HCT116 (cell line): Measurements from ENCODE around the gene TBXAS1. TPM values are rescaled to one million over a fixed set of nuclear protein-coding genes. Genes with fewer than 3 reads are reported as not detected.

Experiments
- ATAC-seq: fragments of 200-7000 bp; cut with Tn5 transposase; 2 replicates; pipeline ENCODE4 v1.9.1; 2020; ENCODE audit warnings: mild to moderate bottlenecking, moderate library complexity
- BruUV-seq: library from RNA; stranded (reverse); fragments of 400-500 nt; replicated peaks from 2 replicates; lab custom pipeline; 2021; lab: Mats Ljungman, UMichigan
- CTCF ChIA-PET: fragments of 300-600 bp; sonication (Branson Sonifier 250); formaldehyde crosslinking; loops from one replicate; lab custom pipeline; 2021; ENCODE audit warnings: antibody characterized with exemption; lab: Charles Lee
- POLR2A ChIA-PET: fragments of 300-600, 350-600 bp; sonication (Branson Sonifier 250); formaldehyde crosslinking; loops from one replicate; lab custom pipeline; 2021; ENCODE audit warnings: antibody characterized with exemption; lab: Charles Lee
- RAD21 ChIA-PET, 2 experiments: fragments of 300-600 bp; sonication (Branson Sonifier 250); formaldehyde crosslinking; loops; one replicate each; lab custom pipeline; 2023; ENCODE audit warnings: low total read pairs in 2 of 2; ENCODE audit not compliant: uncharacterized antibody in 2 of 2, unreplicated experiment in 2 of 2, low non-redundant PET in 1 of 2; lab: Charles Lee
- DNase-seq: peaks from one replicate; pipeline ENCODE4 v3.0.0-alpha.2; 2010; ENCODE audit warnings: low read depth, low spot score
- H2AFZ ChIP-seq: fragments of 200-600 bp; shearing (Covaris generic), sonication (generic); 2 replicates; pipeline ENCODE4 v1.6.1; 2017; ENCODE audit warnings: low read depth, mixed run types, mixed read lengths, antibody characterized with exemption, low read length; ENCODE audit not compliant: poor library complexity, severe bottlenecking
- H3K27ac ChIP-seq: 2 replicates; pipeline ENCODE4 v1.5.1; 2012; ENCODE audit warnings: low read depth, low read length
- H3K27me3 ChIP-seq: fragments of 200-600 bp; sonication (generic); 2 replicates; pipeline ENCODE4 v1.6.1; 2016; ENCODE audit warnings: mixed run types, low read length, mixed read lengths; ENCODE audit not compliant: insufficient read depth
- H3K36me3 ChIP-seq, 2 experiments: fragments of 200-500 bp in 1 of 2; fragments of 200-600 bp in 1 of 2; sonication (Bioruptor generic) in 1 of 2; sonication (generic) in 1 of 2; 2 replicates each; pipeline versions ENCODE4 v1.5.1 to v1.6.1; 2014 to 2016; ENCODE audit warnings: low read length in 2 of 2, inconsistent platforms in 1 of 2, mixed read lengths in 1 of 2, mixed run types in 1 of 2; ENCODE audit not compliant: insufficient read depth in 2 of 2, control insufficient read depth in 1 of 2
- H3K4me1 ChIP-seq, 2 experiments: fragments of 200-600 bp in 1 of 2; sonication (generic) in 1 of 2; 2 replicates each; pipeline versions ENCODE4 v1.5.1 to v1.6.1; 2012 to 2017; ENCODE audit warnings: low read length in 2 of 2, inconsistent platforms in 1 of 2, mild to moderate bottlenecking in 1 of 2, mixed read lengths in 1 of 2, mixed run types in 1 of 2, moderate library complexity in 1 of 2; ENCODE audit not compliant: insufficient read depth in 2 of 2, control insufficient read depth in 1 of 2
- H3K4me2 ChIP-seq: fragments of 200-600 bp; sonication (generic); 2 replicates; pipeline ENCODE4 v1.6.1; 2017; ENCODE audit warnings: mixed run types, low read length, mixed read lengths
- H3K4me3 ChIP-seq, 2 experiments: fragments of 200-600 bp in 1 of 2; sonication (generic) in 1 of 2; replicated peaks in 1 of 2; 2 replicates each; pipeline ENCODE4 v1.5.1; 2011 to 2016; ENCODE audit warnings: low read length in 2 of 2, control low read depth in 1 of 2, low read depth in 1 of 2, mild to moderate bottlenecking in 1 of 2, mixed read lengths in 1 of 2, mixed run types in 1 of 2
- H3K79me2 ChIP-seq: fragments of 200-600 bp; sonication (generic); 2 replicates; pipeline ENCODE4 v1.6.1; 2017; ENCODE audit warnings: mild to moderate bottlenecking, mixed run types, low read length, moderate library complexity, mixed read lengths; ENCODE audit not compliant: insufficient read depth
- H3K9ac ChIP-seq: fragments of 200-600 bp; sonication (generic); 2 replicates; pipeline ENCODE4 v1.6.1; 2016; ENCODE audit warnings: low read length, mixed read lengths
- H3K9me2 ChIP-seq: fragments of 200-600 bp; sonication (generic), shearing (Covaris generic); 2 replicates; pipeline ENCODE4 v1.6.1; 2017; ENCODE audit warnings: mixed run types, mild to moderate bottlenecking, moderate library complexity; ENCODE audit not compliant: insufficient read depth
- H3K9me3 ChIP-seq, 2 experiments: fragments of 200-500 bp in 1 of 2; fragments of 200-600 bp in 1 of 2; sonication (Bioruptor generic) in 1 of 2; sonication (generic) in 1 of 2; 2 replicates each; pipeline ENCODE4 v1.6.1; 2014 to 2017; ENCODE audit warnings: low read length in 2 of 2, mixed read lengths in 2 of 2, inconsistent platforms in 1 of 2, low read depth in 1 of 2, mild to moderate bottlenecking in 1 of 2, mixed run types in 1 of 2, moderate library complexity in 1 of 2; ENCODE audit not compliant: control insufficient read depth in 1 of 2, insufficient read depth in 1 of 2
- H4K20me1 ChIP-seq: fragments of 200-600 bp; sonication (generic), shearing (Covaris generic); 2 replicates; pipeline ENCODE4 v1.6.1; 2017; ENCODE audit warnings: mixed run types, mild to moderate bottlenecking, moderate library complexity; ENCODE audit not compliant: insufficient read depth
- CEBPB ChIP-seq: IDR thresholded peaks from 2 replicates; pipeline ENCODE4 v1.6.1; 2012; ENCODE audit warnings: low read depth
- EGR1 ChIP-seq: IDR thresholded peaks from 2 replicates; pipeline ENCODE4 v1.6.1; 2012; ENCODE audit warnings: low read depth
- ELF1 ChIP-seq: IDR thresholded peaks from 2 replicates; pipeline ENCODE4 v1.6.1; 2012; ENCODE audit warnings: low read depth, borderline replicate concordance
- FOSL1 ChIP-seq: IDR thresholded peaks from 2 replicates; pipeline ENCODE4 v1.6.1; 2012; ENCODE audit warnings: low read depth
- RAD21 ChIP-seq: IDR thresholded peaks from 2 replicates; pipeline ENCODE4 v1.6.1; 2012; ENCODE audit warnings: low read depth, mild to moderate bottlenecking
- TCF7L2 ChIP-seq: IDR thresholded peaks from 2 replicates; pipeline ENCODE4 v1.7.0; 2011; ENCODE audit warnings: borderline replicate concordance, inconsistent platforms; ENCODE audit not compliant: insufficient read depth, insufficient read length; ENCODE audit errors: extremely low read depth
- YY1 ChIP-seq: IDR thresholded peaks from 2 replicates; pipeline ENCODE4 v1.6.1; 2011; ENCODE audit warnings: low read length, low read depth, moderate library complexity, mild to moderate bottlenecking; ENCODE audit not compliant: insufficient replicate concordance; ENCODE audit errors: extremely low read depth
- intact Hi-C: fragments of 100-400 bp; cut with micrococcal nuclease; formaldehyde crosslinking; loops from 2 replicates; pipeline ENCODE4 v1.10.0; 2022
- total RNA-seq: library from RNA; stranded (reverse); gene quantifications from one replicate; pipeline ENCODE4 v1.2.1, GENCODE V29; 2021; ENCODE audit not compliant: unreplicated experiment
- TF ChIP-seq, protein P1 (sequence below), 3 experiments: fragments of 200-600 bp in 1 of 3; sonication (generic) in 1 of 3; IDR thresholded peaks in 2 of 3; conservative IDR thresholded peaks in 1 of 3; 2 replicates each; pipeline ENCODE4 v1.5.1; 2012 to 2017; ENCODE audit warnings: low read depth in 2 of 3, low read length in 2 of 3, antibody characterized with exemption in 1 of 3, borderline replicate concordance in 1 of 3, control low read depth in 1 of 3, mild to moderate bottlenecking in 1 of 3, mixed read lengths in 1 of 3, mixed run types in 1 of 3, moderate library complexity in 1 of 3; ENCODE audit not compliant: insufficient read depth in 1 of 3

Gene TBXAS1
- total RNA-seq, 1 experiment from 2014 or later, result 1.4 TPM

GRCh38 chr7:139855498-139856270 lies 26.6 kb downstream of the TBXAS1 start:
- Histone ChIP-seq H3K9ac (no peak overlapping the region), H4K20me1 (no peaks in the 10 kb centered on the region), H3K27me3 (no peaks in the 10 kb centered on the region), H3K4me2 (no peak overlapping the region), H3K4me3 (no peak overlapping the region), H3K36me3 (no peaks in the 10 kb centered on the region), H3K4me1 (no peaks in the 10 kb centered on the region), H3K27ac (no peak overlapping the region), H3K9me2 (no peaks in the 10 kb centered on the region), H2AFZ (no peak overlapping the region), H3K9me3 (no peaks in the 10 kb centered on the region), H3K79me2 (no peaks in the 10 kb centered on the region)
- intact Hi-C loops, result no loop called here
- TF ChIP-seq CEBPB (no peak), TCF7L2 (no peak), EGR1 (no peak), ELF1 (no peak), YY1 (no peak), FOSL1 (no peak), RAD21 (no peak)
- TF ChIP-seq, protein P1, sequence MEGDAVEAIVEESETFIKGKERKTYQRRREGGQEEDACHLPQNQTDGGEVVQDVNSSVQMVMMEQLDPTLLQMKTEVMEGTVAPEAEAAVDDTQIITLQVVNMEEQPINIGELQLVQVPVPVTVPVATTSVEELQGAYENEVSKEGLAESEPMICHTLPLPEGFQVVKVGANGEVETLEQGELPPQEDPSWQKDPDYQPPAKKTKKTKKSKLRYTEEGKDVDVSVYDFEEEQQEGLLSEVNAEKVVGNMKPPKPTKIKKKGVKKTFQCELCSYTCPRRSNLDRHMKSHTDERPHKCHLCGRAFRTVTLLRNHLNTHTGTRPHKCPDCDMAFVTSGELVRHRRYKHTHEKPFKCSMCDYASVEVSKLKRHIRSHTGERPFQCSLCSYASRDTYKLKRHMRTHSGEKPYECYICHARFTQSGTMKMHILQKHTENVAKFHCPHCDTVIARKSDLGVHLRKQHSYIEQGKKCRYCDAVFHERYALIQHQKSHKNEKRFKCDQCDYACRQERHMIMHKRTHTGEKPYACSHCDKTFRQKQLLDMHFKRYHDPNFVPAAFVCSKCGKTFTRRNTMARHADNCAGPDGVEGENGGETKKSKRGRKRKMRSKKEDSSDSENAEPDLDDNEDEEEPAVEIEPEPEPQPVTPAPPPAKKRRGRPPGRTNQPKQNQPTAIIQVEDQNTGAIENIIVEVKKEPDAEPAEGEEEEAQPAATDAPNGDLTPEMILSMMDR (IDR thresholded peaks at IDR 0.05 in 2 of 3, conservative IDR thresholded peaks at IDR 0.05 in 1 of 3; ENCODE audit: borderline replicate concordance in 1 of 3, insufficient read depth in 1 of 3, low read depth in 2 of 3, low read length in 2 of 3), result no peak
- DNase-seq, result no peak
- CTCF ChIA-PET, result no interaction called here
- no TSS peak for BruUV-seq
- POLR2A ChIA-PET, result no interaction called here
- RAD21 ChIA-PET, result no interaction called here
- ATAC-seq, result no peak
